Gastroesophageal sphincter (tissue), 4 donors: ENCODE results near the gene STX2. TPM values are rescaled to one million over a fixed set of nuclear protein-coding genes. Genes with fewer than 3 reads are reported as not detected.

Source experiments
- ATAC-seq: fragments of 150-250 bp; one replicate; pipeline ENCODE4 v1.9.1; 2016; ENCODE audit warnings: mild to moderate bottlenecking, moderate library complexity
- H3K27ac ChIP-seq, 4 donors: fragments of 200-600 bp; sonication (generic) in 3 of 4; 1 replicate in 3 of 4; 2 replicates in 1 of 4; pipeline ENCODE4 v1.5.1; 2016 to 2019
- H3K27me3 ChIP-seq: fragments of 200-600 bp; sonication (generic); one replicate; pipeline ENCODE4 v1.5.1; 2019
- H3K36me3 ChIP-seq, 2 donors: fragments of 200-600 bp; sonication (generic); one replicate each; pipeline ENCODE4 v1.5.1; 2019; ENCODE audit warnings: control low read depth in 1 of 2
- H3K4me1 ChIP-seq, 3 donors: fragments of 200-600 bp; sonication (generic); 1 replicate in 2 of 3; 2 replicates in 1 of 3; pipeline ENCODE4 v1.5.1; 2016 to 2019; ENCODE audit warnings: control low read depth in 2 of 3
- H3K4me3 ChIP-seq, 2 donors: fragments of 200-600 bp; sonication (generic); one replicate each; pipeline ENCODE4 v1.5.1; 2019; ENCODE audit warnings: mild to moderate bottlenecking in 1 of 2, moderate library complexity in 1 of 2
- H3K9me3 ChIP-seq, 3 donors: fragments of 200-600 bp; sonication (generic); one replicate each; pipeline ENCODE4 v1.5.1; 2017 to 2019; ENCODE audit warnings: control low read depth in 2 of 3
- EP300 ChIP-seq: sonication (generic); formaldehyde crosslinking; IDR thresholded peaks from one replicate; pipeline ENCODE4 v1.6.1; 2017; ENCODE audit warnings: antibody characterized with exemption, mild to moderate bottlenecking
- POLR2A ChIP-seq, 2 donors: fragments of 450-650 bp; IDR thresholded peaks; one replicate each; pipeline ENCODE4 v1.6.1; 2017; ENCODE audit warnings: antibody characterized with exemption in 2 of 2, mild to moderate bottlenecking in 2 of 2, moderate library complexity in 1 of 2
- POLR2AphosphoS5 ChIP-seq: sonication (generic); formaldehyde crosslinking; IDR thresholded peaks from one replicate; pipeline ENCODE4 v1.6.1; 2017; ENCODE audit warnings: antibody characterized with exemption
- WGBS, 2 donors: methylation state at CpG; one replicate each; pipeline ENCODE4 v1.1.5; 2018; ENCODE audit warnings: low coverage in 1 of 2; 5-methylcytosine and 5-hydroxymethylcytosine counted together
- total RNA-seq, 4 donors: library from RNA; depleted of rRNA; stranded (reverse); fragments of >200 nt; gene quantifications; one replicate each; pipeline ENCODE4 v1.1.0, GENCODE V29; 2016
- TF ChIP-seq, protein P1 (sequence below), 4 experiments: fragments of 200-600 bp in 2 of 4; fragments of 450-650 bp in 2 of 4; sonication (generic) in 1 of 4; IDR thresholded peaks; one replicate each; pipeline ENCODE4 v1.5.1; 2017 to 2019; ENCODE audit warnings: antibody characterized with exemption in 4 of 4, mild to moderate bottlenecking in 2 of 4, moderate library complexity in 2 of 4

Gene STX2
- total RNA-seq, 4 donors from 2014 or later, result 41.6 to 77.5 (median 54.3) TPM

GRCh38 chr12:130873825-130874224 is 34.8 kb upstream of the STX2 start:
- no peaks in the 10 kb centered on the region for H3K27me3 ChIP-seq
- H3K27ac ChIP-seq, result no peak overlapping the region
- no peak for ATAC-seq
- H3K36me3 ChIP-seq, result peaks cover 0 to 45% of the 10 kb centered on the region in 2 donors
- H3K9me3 ChIP-seq, result no peaks in the 10 kb centered on the region
- TF ChIP-seq POLR2AphosphoS5 (no peak), POLR2A (IDR thresholded peaks at IDR 0.05) (no peak), EP300 (no peak)
- TF ChIP-seq, protein P1, sequence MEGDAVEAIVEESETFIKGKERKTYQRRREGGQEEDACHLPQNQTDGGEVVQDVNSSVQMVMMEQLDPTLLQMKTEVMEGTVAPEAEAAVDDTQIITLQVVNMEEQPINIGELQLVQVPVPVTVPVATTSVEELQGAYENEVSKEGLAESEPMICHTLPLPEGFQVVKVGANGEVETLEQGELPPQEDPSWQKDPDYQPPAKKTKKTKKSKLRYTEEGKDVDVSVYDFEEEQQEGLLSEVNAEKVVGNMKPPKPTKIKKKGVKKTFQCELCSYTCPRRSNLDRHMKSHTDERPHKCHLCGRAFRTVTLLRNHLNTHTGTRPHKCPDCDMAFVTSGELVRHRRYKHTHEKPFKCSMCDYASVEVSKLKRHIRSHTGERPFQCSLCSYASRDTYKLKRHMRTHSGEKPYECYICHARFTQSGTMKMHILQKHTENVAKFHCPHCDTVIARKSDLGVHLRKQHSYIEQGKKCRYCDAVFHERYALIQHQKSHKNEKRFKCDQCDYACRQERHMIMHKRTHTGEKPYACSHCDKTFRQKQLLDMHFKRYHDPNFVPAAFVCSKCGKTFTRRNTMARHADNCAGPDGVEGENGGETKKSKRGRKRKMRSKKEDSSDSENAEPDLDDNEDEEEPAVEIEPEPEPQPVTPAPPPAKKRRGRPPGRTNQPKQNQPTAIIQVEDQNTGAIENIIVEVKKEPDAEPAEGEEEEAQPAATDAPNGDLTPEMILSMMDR (IDR thresholded peaks at IDR 0.05), result no peak
- 83 to 93% methylated on average over 2 to 3 of the region's 4 CpGs for WGBS, 2 donors
- no peak overlapping the region for H3K4me3 ChIP-seq
- peaks cover 5 to 43% (median 12%) of the 10 kb centered on the region in 3 donors for H3K4me1 ChIP-seq

DNA sequence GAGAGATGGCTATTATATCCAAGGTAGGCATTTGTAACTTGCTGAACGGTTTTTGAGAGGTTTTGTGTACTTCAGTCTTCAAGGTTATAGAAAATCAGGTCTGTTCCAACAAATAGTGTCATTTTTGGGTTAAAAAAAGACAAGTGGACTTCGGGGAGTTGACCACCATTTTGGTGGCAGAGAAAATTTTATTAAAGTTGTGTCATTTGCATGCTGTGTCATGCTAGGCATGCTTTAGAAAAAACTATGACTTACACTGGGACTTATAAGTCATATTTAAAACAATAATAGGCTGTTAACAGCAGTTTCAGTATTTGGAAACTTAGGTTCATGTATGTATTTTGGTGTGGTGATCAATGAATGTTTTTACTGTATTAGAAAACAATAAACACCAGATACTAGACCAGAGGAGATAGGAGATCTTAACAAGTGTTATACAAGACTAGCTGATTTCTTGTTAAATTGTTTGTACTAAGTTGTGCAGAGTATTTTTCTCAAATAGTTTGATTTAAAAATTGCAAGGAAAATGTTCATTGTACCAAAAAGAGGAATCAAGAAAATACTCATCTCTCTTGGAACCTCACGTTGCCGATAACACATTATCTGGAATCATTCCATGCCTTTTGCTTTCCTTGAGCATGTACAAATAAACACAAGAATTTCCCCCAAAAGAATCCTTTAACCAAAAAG is 34.2 kb upstream of the STX2 start:
- peaks cover 5 to 43% (median 12%) of the 10 kb centered on the region in 3 donors for H3K4me1 ChIP-seq
- peak overlapping the region in 2 of 4 donors; percentile 91 to 97 for H3K27ac ChIP-seq
- H3K27me3 ChIP-seq, result no peaks in the 10 kb centered on the region
- no peak for ATAC-seq
- 33 to 45% methylated on average over 4 of the region's 4 CpGs for WGBS, 2 donors
- H3K9me3 ChIP-seq, result no peaks in the 10 kb centered on the region
- TF ChIP-seq POLR2AphosphoS5 (no peak), EP300 (no peak), POLR2A (IDR thresholded peaks at IDR 0.05) (no peak)
- TF ChIP-seq, protein P1 (IDR thresholded peaks at IDR 0.05), result no peak
- H3K4me3 ChIP-seq, result peak overlapping the region; percentile 82 to 97
- H3K36me3 ChIP-seq, result peaks cover 0 to 45% of the 10 kb centered on the region in 2 donors

DNA sequence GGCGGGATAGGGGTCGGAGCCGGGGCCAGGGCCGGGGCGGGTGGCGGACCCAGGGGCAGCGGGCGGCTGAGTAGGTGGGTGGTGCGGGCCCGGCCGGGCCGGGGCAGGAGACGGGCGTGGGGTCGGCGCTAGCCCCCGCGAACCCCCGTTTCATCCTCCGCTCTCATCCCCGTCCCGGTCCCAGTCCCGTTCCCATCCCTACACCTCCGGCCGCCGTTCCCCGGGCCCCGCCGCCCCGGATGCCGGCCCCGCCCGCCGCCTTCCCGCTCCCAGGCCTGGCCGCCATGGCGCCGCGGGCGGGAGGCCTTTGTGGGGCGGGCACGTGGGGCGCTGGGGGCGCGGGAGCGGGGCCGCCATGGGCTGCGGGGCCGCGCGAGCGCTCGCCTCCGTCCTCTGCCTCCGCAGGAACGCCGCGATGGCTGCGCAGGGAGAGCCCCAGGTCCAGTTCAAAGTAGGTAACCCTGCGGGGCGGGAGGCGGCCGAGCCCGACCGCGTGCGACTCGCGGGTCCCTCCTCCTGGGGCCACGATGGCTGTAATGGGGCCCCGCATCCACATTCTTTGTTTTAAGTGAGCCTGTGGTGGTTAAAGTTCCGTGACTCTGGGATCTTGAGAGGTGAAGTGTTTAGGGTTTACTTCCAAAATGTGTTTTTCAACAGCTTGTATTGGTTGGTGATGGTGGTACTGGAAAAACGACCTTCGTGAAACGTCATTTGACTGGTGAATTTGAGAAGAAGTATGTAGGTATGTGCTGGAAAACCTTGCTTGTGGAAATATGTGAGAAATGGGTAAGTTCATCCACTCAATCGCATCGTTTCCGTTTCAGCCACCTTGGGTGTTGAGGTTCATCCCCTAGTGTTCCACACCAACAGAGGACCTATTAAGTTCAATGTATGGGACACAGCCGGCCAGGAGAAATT is 33.4 kb upstream of the STX2 start:
- H3K36me3 ChIP-seq, result peaks cover 0 to 44% of the 10 kb centered on the region in 2 donors
- no peaks in the 10 kb centered on the region for H3K9me3 ChIP-seq
- peak; percentile 20 for ATAC-seq
- no peaks in the 10 kb centered on the region for H3K27me3 ChIP-seq
- WGBS, 2 donors, result 2 to 9% methylated on average over 7 to 17 of the region's 79 CpGs
- no peak for TF ChIP-seq POLR2AphosphoS5
- TF ChIP-seq EP300, result no peak
- H3K27ac ChIP-seq, result peak overlapping the region; percentile 58 to 97 (median 94)
- H3K4me3 ChIP-seq, result peak overlapping the region; percentile 82 to 97
- H3K4me1 ChIP-seq, result peaks cover 5 to 43% (median 12%) of the 10 kb centered on the region in 3 donors

DNA sequence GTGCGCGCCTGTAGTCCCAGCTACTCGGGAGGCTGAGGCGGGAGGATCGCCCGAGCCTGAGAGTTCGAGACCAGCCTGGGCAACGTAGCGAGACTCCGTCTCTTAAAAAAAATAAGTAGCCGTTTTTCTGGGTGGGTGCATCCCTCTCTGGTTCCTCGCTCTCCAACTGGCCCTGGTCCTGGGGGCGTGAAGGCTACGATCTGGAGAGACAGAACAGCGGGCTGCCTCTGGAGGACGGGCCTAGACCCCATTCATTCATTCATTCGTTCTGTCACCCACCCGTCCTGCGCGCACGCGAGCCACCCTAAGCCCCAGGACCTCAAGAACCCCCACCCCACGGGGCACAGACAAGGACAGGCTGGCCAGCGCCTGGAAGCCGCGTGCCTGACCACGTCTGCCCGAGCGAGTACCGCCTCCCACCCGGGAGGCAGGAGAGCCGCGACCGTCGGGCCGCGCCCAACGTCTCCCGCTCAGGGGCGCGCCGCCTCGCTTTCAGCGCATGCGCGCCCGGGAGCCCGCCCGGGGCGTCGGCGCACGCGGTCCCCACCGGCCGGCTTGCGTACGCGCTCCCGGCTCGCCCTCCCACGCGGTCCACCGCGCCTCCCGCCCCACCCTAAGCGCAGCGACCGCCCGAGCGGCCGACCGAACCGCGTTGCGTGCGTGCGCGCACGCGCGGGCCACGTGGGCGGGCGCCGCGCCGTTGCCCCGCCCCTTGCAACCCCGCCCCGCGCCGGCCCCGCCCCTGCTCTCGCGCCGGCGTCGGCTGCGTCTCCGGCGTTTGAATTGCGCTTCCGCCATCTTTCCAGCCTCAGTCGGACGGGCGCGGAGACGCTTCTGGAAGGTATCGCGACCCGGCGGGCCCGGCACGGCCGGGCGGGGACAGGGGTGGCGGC is 32.5 kb upstream of the STX2 start, which contains the start of gene RAN:
TSS of gene RAN (plus strand) at position 781 of the 893 bp plus-strand sequence. CDS start 528 bp downstream, outside the sequence.
- ATAC-seq, result peak; percentile 97
- Histone ChIP-seq H3K27ac (peak within 1 kb of the TSS; percentile 58 to 97 (median 94)), H3K4me1 (peaks cover 5 to 43% (median 12%) of the 10 kb centered on the region in 3 donors), H3K36me3 (peaks cover 0 to 35% of the 10 kb centered on the region in 2 donors), H3K9me3 (no peaks in the 10 kb centered on the region), H3K27me3 (no peaks in the 10 kb centered on the region), H3K4me3 (peak within 1 kb of the TSS; percentile 82 to 97)
- WGBS, 2 donors, result no CpG with 5 or more reads among the region's 118 CpGs
- TF ChIP-seq, protein P1 (IDR thresholded peaks at IDR 0.05), result no peak
- TF ChIP-seq POLR2A (IDR thresholded peaks at IDR 0.05) (peak; percentile 17 to 23), EP300 (no peak), POLR2AphosphoS5 (peak; percentile 31)
